MM.1S (cell line): ENCODE data around the gene ABCB6.

Experiments
- DNase-seq: peaks from one replicate; pipeline ENCODE4 v3.0.0-alpha.2; 2015
- H2AFZ ChIP-seq: fragments of 300-600 bp; sonication (generic); 2 replicates; pipeline ENCODE4 v1.6.0; 2016; ENCODE audit warnings: antibody characterized with exemption, low read length
- H3F3A ChIP-seq: fragments of 300-600 bp; sonication (generic); 2 replicates; pipeline ENCODE4 v1.6.1; 2016; ENCODE audit warnings: mild to moderate bottlenecking, antibody characterized with exemption, low read length, moderate library complexity, mixed read lengths; ENCODE audit not compliant: insufficient read depth
- H3K27ac ChIP-seq: fragments of 300-600 bp; sonication (generic); 2 replicates; pipeline ENCODE4 v1.5.1; 2016; ENCODE audit warnings: mild to moderate bottlenecking, low read length
- H3K27me3 ChIP-seq: fragments of 300-600 bp; sonication (generic); replicated peaks from 2 replicates; pipeline ENCODE4 v1.6.0; 2016; ENCODE audit warnings: low read length; ENCODE audit not compliant: insufficient read depth
- H3K36me3 ChIP-seq: fragments of 300-600 bp; sonication (generic); replicated peaks from 2 replicates; pipeline ENCODE4 v1.6.1; 2016; ENCODE audit warnings: mild to moderate bottlenecking, low read length, mixed read lengths; ENCODE audit not compliant: insufficient read depth
- H3K4me1 ChIP-seq: fragments of 300-600 bp; sonication (generic); 2 replicates; pipeline ENCODE4 v1.6.1; 2016; ENCODE audit warnings: low read length, mixed read lengths
- H3K4me2 ChIP-seq: fragments of 300-600 bp; sonication (generic); 2 replicates; pipeline ENCODE4 v1.6.0; 2016; ENCODE audit warnings: low read depth, low read length
- H3K4me3 ChIP-seq: fragments of 300-600 bp; sonication (generic); 2 replicates; pipeline ENCODE4 v1.5.1; 2016; ENCODE audit warnings: low read length, mixed read lengths
- H3K79me2 ChIP-seq: fragments of 300-600 bp; sonication (generic); 2 replicates; pipeline ENCODE4 v1.6.1; 2016; ENCODE audit warnings: mixed run types, low read length, mixed read lengths
- H3K9ac ChIP-seq: fragments of 300-600 bp; sonication (generic); 2 replicates; pipeline ENCODE4 v1.6.1; 2016; ENCODE audit warnings: low read length, mixed read lengths
- H3K9me2 ChIP-seq: fragments of 300-600 bp; sonication (generic); replicated peaks from 2 replicates; pipeline ENCODE4 v1.6.1; 2016; ENCODE audit warnings: mild to moderate bottlenecking, low read length, mixed read lengths; ENCODE audit not compliant: insufficient read depth
- H3K9me3 ChIP-seq: fragments of 300-600 bp; sonication (generic); replicated peaks from 2 replicates; pipeline ENCODE4 v1.6.1; 2016; ENCODE audit warnings: mild to moderate bottlenecking, low read length, mixed read lengths; ENCODE audit not compliant: insufficient read depth
- H4K20me1 ChIP-seq: fragments of 300-600 bp; sonication (generic); 2 replicates; pipeline ENCODE4 v1.6.1; 2016; ENCODE audit warnings: mild to moderate bottlenecking, low read length, moderate library complexity, mixed read lengths; ENCODE audit not compliant: insufficient read depth
- CTCF ChIP-seq: fragments of 300-600 bp; sonication (generic); IDR thresholded peaks from 2 replicates; pipeline ENCODE4 v1.5.1; 2016; ENCODE audit warnings: antibody characterized with exemption, low read length, mixed read lengths
- EZH2 ChIP-seq: fragments of 300-600 bp; sonication (generic); optimal IDR thresholded peaks from 2 replicates; pipeline ENCODE3; 2017; ENCODE audit warnings: low read depth, mild to moderate bottlenecking, antibody characterized with exemption, low read length, mixed read lengths
- EZH2phosphoT487 ChIP-seq: fragments of 300-600 bp; sonication (generic); IDR thresholded peaks from 2 replicates; pipeline ENCODE4 v1.6.1; 2018; ENCODE audit warnings: antibody characterized with exemption, low read length

Gene ABCB6

GRCh38 chr2:219230059-219230540 lies 11.3 kb upstream of the ABCB6 start:
- Histone ChIP-seq H3K27me3 (no peaks in the 10 kb centered on the region), H3K4me1 (no peaks in the 10 kb centered on the region), H3F3A (peaks cover 9% of the 10 kb centered on the region), H3K27ac (peak overlapping the region; percentile 91), H3K9me2 (no peaks in the 10 kb centered on the region), H3K79me2 (peaks cover 64% of the 10 kb centered on the region), H3K9ac (peak overlapping the region; percentile 90), H3K4me2 (peak overlapping the region; percentile 72), H3K4me3 (peak overlapping the region; percentile 90), H2AFZ (peak overlapping the region; percentile 43), H3K36me3 (peaks cover 9% of the 10 kb centered on the region; the same call in 1 of the 2 replicates), H4K20me1 (no peaks in the 10 kb centered on the region), H3K9me3 (no peaks in the 10 kb centered on the region)
- peak; percentile 67 for DNase-seq
- TF ChIP-seq EZH2phosphoT487 (no peak), EZH2 (no peak), CTCF (no peak)

- peak within 1 kb of the TSS; percentile 90 for H3K4me3 ChIP-seq
- peak within 1 kb of the TSS; percentile 90 for H3K9ac ChIP-seq
Observed at GRCh38 chr2:219229305-219230058, 10.7 kb upstream of the ABCB6 start, which contains the start of the genes ANKZF1 and ATG9A. ANKZF1 (plus strand) TSS chr2:219229806; CDS start chr2:219230258, 452 bp downstream. ATG9A (minus strand) TSS chr2:219229636; CDS start chr2:219228024, 1,612 bp downstream.

GRCh38 chr2:219228911-219229304 lies 10.2 kb upstream of the ABCB6 start:
- H3K79me2 ChIP-seq, result peaks cover 64% of the 10 kb centered on the region

More at GRCh38 chr2:219229305-219230058, 10.7 kb upstream of the ABCB6 start, which contains the start of the genes ANKZF1 and ATG9A:
- Histone ChIP-seq H3K4me2 (peak within 1 kb of the TSS; percentile 96), H4K20me1 (no peaks in the 10 kb centered on the region), H3K36me3 (peaks cover 7% of the 10 kb centered on the region; the same call in 1 of the 2 replicates), H3K79me2 (peaks cover 64% of the 10 kb centered on the region), H3K27ac (peak within 1 kb of the TSS; percentile 91), H2AFZ (peak within 1 kb of the TSS; percentile 58), H3K4me1 (no peaks in the 10 kb centered on the region), H3K9me2 (no peaks in the 10 kb centered on the region), H3K27me3 (no peaks in the 10 kb centered on the region), H3F3A (peaks cover 9% of the 10 kb centered on the region), H3K9me3 (no peaks in the 10 kb centered on the region)
- DNase-seq, result peak; percentile 99
- TF ChIP-seq EZH2phosphoT487 (no peak), CTCF (no peak), EZH2 (no peak)

More at GRCh38 chr2:219228911-219229304, 10.2 kb upstream of the ABCB6 start:
- no peaks in the 10 kb centered on the region for H3K9me2 ChIP-seq
- H3K4me3 ChIP-seq, result peak overlapping the region; percentile 87
- DNase-seq, result no peak
- peaks cover 9% of the 10 kb centered on the region for H3F3A ChIP-seq
- H3K9ac ChIP-seq, result peak overlapping the region; percentile 88
- no peaks in the 10 kb centered on the region for H3K4me1 ChIP-seq
- H3K27me3 ChIP-seq, result no peaks in the 10 kb centered on the region
- TF ChIP-seq EZH2 (no peak), EZH2phosphoT487 (no peak), CTCF (no peak)
- H2AFZ ChIP-seq, result peak overlapping the region; percentile 54
- no peaks in the 10 kb centered on the region for H3K9me3 ChIP-seq
- H4K20me1 ChIP-seq, result no peaks in the 10 kb centered on the region
- peak overlapping the region; percentile 1; the same call in 1 of the 2 replicates for H3K27ac ChIP-seq
- peak overlapping the region; percentile 96 for H3K4me2 ChIP-seq
- peaks cover 6% of the 10 kb centered on the region; the same call in 1 of the 2 replicates for H3K36me3 ChIP-seq
